ENCODE results near the gene CFAP69.
"Not testable (repeated sequence)": the region's sequence is repeated elsewhere in the genome, so short reads cannot be mapped to it uniquely, and the experiment has no call there.

Gene CFAP69

GRCh38 chr7:90231304-90231703 is 13.7 kb upstream of the CFAP69 start:
- no peak for DNase-seq (ENCODE audit: low read depth)

- no peak for DNase-seq (ENCODE audit: low read depth)
Measured at GRCh38 chr7:90232430-90232829, 12.5 kb upstream of the CFAP69 start.

- DNase-seq (ENCODE audit: low read depth): no peak
Measured at GRCh38 chr7:90233569-90233968, 11.4 kb upstream of the CFAP69 start.

GRCh38 chr7:90236721-90237289 is 8.2 kb upstream of the CFAP69 start:
- no peak for DNase-seq (ENCODE audit: low read depth)

GRCh38 chr7:90238022-90238421 is 7.0 kb upstream of the CFAP69 start:
- no peak for DNase-seq (ENCODE audit: low read depth)

GRCh38 chr7:90238583-90238982 is 6.4 kb upstream of the CFAP69 start:
- DNase-seq (ENCODE audit: low read depth): no peak

- DNase-seq (ENCODE audit: low read depth): no peak
Measured at GRCh38 chr7:90239050-90239449, 5.9 kb upstream of the CFAP69 start.

- no peak for DNase-seq (ENCODE audit: low read depth)
Measured at GRCh38 chr7:90239625-90240228, 5.2 kb upstream of the CFAP69 start.

GRCh38 chr7:90242369-90243168 is 2.4 kb upstream of the CFAP69 start:
- no peak for DNase-seq (ENCODE audit: low read depth)

GRCh38 chr7:90243556-90243955 is 1.4 kb upstream of the CFAP69 start:
- DNase-seq (ENCODE audit: low read depth): no peak

- DNase-seq (ENCODE audit: low read depth): no peak
Measured at GRCh38 chr7:90244565-90244908, 437 bp upstream of the CFAP69 start.

- DNase-seq (ENCODE audit: low read depth): no peak
Measured at GRCh38 chr7:90246171-90246570, 1.2 kb downstream of the CFAP69 start.

GRCh38 chr7:90248706-90249105 is 3.7 kb downstream of the CFAP69 start:
- no peak for DNase-seq (ENCODE audit: low read depth)

GRCh38 chr7:90250601-90251303 is 5.8 kb downstream of the CFAP69 start:
- no peak for DNase-seq (ENCODE audit: low read depth)

- no peak for DNase-seq (ENCODE audit: low read depth)
Measured at GRCh38 chr7:90251304-90251635, 6.3 kb downstream of the CFAP69 start.

GRCh38 chr7:90256011-90256410 is 11.0 kb downstream of the CFAP69 start:
- DNase-seq (ENCODE audit: low read depth): not testable (repeated sequence)

- no peak for DNase-seq (ENCODE audit: low read depth)
Measured at GRCh38 chr7:90256778-90257177, 11.8 kb downstream of the CFAP69 start.

GRCh38 chr7:90261441-90261840 is 16.5 kb downstream of the CFAP69 start:
- no peak for DNase-seq (ENCODE audit: low read depth)

GRCh38 chr7:90262438-90262837 is 17.5 kb downstream of the CFAP69 start:
- DNase-seq (ENCODE audit: low read depth): no peak

- no peak for DNase-seq (ENCODE audit: low read depth)
Measured at GRCh38 chr7:90266808-90267207, 21.8 kb downstream of the CFAP69 start.

- DNase-seq (ENCODE audit: low read depth): no peak
Measured at GRCh38 chr7:90267263-90267858, 22.4 kb downstream of the CFAP69 start.

- DNase-seq (ENCODE audit: low read depth): no peak
Measured at GRCh38 chr7:90269163-90269562, 24.2 kb downstream of the CFAP69 start.

All from non-pigmented ciliary epithelial cell (primary cell).